Prostate gland (tissue), 2 donors: ENCODE data around the gene GABPB2. TPM values are rescaled to one million over a fixed set of nuclear protein-coding genes. Genes with fewer than 3 reads are reported as not detected.
A peak's percentile ranks its signal among the peaks of the same experiment; 100 is the strongest.

Experiments used
- DNase-seq: peaks from one replicate; pipeline ENCODE4 v3.0.0-alpha.2; 2019; ENCODE audit warnings: low spot score
- H3K27ac ChIP-seq, 2 donors: fragments of 200-600 bp; sonication (generic); 2 replicates each; pipeline ENCODE4 v1.5.1; 2017 to 2019
- H3K27me3 ChIP-seq: fragments of 200-600 bp; sonication (generic); replicated peaks from 2 replicates; pipeline ENCODE4 v1.5.1; 2019; ENCODE audit not compliant: insufficient read depth
- H3K36me3 ChIP-seq, 2 donors: fragments of 200-600 bp; sonication (generic); 1 replicate in 1 of 2; 2 replicates in 1 of 2; pipeline versions ENCODE4 v1.5.1 to v1.8.1; 2017 to 2019
- H3K4me1 ChIP-seq: fragments of 200-600 bp; sonication (generic); replicated peaks from 2 replicates; pipeline ENCODE4 v1.5.1; 2019
- H3K4me3 ChIP-seq, 2 donors: fragments of 200-600 bp; sonication (generic); 2 replicates each; pipeline ENCODE4 v1.5.1; 2017 to 2019
- H3K9me3 ChIP-seq: fragments of 200-600 bp; sonication (generic); 2 replicates; pipeline ENCODE4 v1.5.1; 2017
- CTCF ChIP-seq, 4 experiments: fragments of 200-600 bp in 2 of 4; fragments of 450-650 bp in 2 of 4; sonication (generic) in 2 of 4; IDR thresholded peaks; 1 replicate in 3 of 4; 2 replicates in 1 of 4; pipeline ENCODE4 v1.5.1; 2016 to 2019; ENCODE audit warnings: antibody characterized with exemption in 4 of 4, mild to moderate bottlenecking in 2 of 4, moderate library complexity in 2 of 4
- POLR2A ChIP-seq: fragments of 450-650 bp; IDR thresholded peaks from one replicate; pipeline ENCODE4 v1.6.1; 2016; ENCODE audit warnings: antibody characterized with exemption, mild to moderate bottlenecking
- POLR2AphosphoS5 ChIP-seq: sonication (generic); formaldehyde crosslinking; IDR thresholded peaks from one replicate; pipeline ENCODE4 v1.6.1; 2017; ENCODE audit warnings: antibody characterized with exemption
- WGBS: methylation state at CpG from one replicate; pipeline ENCODE4 v1.1.5; 2018; 5-methylcytosine and 5-hydroxymethylcytosine counted together
- intact Hi-C: fragments of 100-400 bp; cut with DNase I; formaldehyde crosslinking; loops from one replicate; pipeline ENCODE4 v1.14.2; 2022
- total RNA-seq, 2 donors: library from RNA; depleted of rRNA; stranded (reverse); fragments of >200 nt; gene quantifications; one replicate each; pipeline ENCODE4 v1.1.0, GENCODE V29; 2016

GABPB2 gene
- total RNA-seq, 2 donors from 2014 or later = 14.7 to 23.5 TPM

DNA sequence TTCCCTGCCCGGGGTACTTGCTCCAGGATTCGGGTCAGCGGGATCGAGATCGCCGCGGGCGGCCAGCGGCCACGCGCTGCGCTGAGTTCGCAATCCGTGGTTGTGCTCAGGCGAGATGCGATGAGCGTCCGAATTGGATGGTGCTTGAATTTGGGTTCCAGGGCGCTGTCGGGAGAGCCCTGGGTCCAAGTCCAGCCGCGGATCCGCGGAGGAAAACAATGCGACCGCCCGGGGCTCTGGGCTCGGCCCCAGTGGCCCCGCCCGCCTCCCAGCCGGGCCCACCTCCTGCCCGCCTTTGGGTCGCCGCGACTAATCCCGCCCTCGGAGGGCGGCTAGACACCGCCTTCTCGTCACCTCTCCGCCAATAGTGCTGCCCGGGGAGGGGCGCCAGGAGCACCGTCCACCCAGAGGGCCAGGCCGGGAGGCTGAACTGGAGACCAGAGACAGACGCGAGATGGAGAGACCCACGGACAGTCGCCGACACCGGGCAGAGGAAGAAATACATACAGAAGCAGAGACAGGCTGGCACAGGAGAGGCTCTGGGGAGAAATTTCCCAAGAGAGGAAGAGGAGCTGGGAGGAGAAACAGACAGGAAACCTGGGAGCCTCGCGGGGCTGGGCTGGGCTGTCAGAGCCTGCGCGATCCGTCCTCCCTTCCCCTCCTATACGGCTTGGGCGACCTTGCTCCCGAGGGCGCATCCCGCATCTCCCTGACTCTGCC lies 76.0 kb downstream of the GABPB2 start, which contains the start of gene SEMA6C:
Gene SEMA6C (minus strand): TSS at position 220 of the 720 bp plus-strand sequence. CDS start 4,010 bp downstream, outside the sequence.
- Histone ChIP-seq H3K4me1 (no peaks in the 10 kb centered on the region), H3K9me3 (no peaks in the 10 kb centered on the region), H3K4me3 (peak within 1 kb of the TSS; percentile 62 to 75), H3K27ac (peak within 1 kb of the TSS; percentile 59 to 68), H3K36me3 (no peaks in the 10 kb centered on the region), H3K27me3 (no peaks in the 10 kb centered on the region)
- under 1% methylated on average over 31 of the region's 61 CpGs for WGBS
- intact Hi-C loops = loop anchor here (5.0 kb wide), 1 partner anchor 79 kb away; no protein-coding TSS in a partner anchor
- peak; percentile 94 for DNase-seq
- peak; percentile 90 for TF ChIP-seq POLR2A
- peak in 1 of 4 experiments; percentile 22 for TF ChIP-seq CTCF (IDR thresholded peaks at IDR 0.05)
- peak; percentile 95 for TF ChIP-seq POLR2AphosphoS5

- H3K4me1 ChIP-seq = no peaks in the 10 kb centered on the region
- H3K27ac ChIP-seq = peak overlapping the region; percentile 59 to 68
- no peaks in the 10 kb centered on the region for H3K9me3 ChIP-seq
- 20% methylated on average over 7 of the region's 7 CpGs for WGBS
- no peak for TF ChIP-seq POLR2A
- TF ChIP-seq CTCF (IDR thresholded peaks at IDR 0.05) = no peak
- no peak for TF ChIP-seq POLR2AphosphoS5
- H3K4me3 ChIP-seq = peak overlapping the region; percentile 62 to 75
- no peaks in the 10 kb centered on the region for H3K27me3 ChIP-seq
- intact Hi-C loops = loop anchor here (5.0 kb wide), 1 partner anchor 80 kb away; no protein-coding TSS in a partner anchor
- no peaks in the 10 kb centered on the region for H3K36me3 ChIP-seq
- no peak for DNase-seq
These were observed 76.6 kb downstream of the GABPB2 start for GRCh38 chr1:151147132-151147503.

DNA sequence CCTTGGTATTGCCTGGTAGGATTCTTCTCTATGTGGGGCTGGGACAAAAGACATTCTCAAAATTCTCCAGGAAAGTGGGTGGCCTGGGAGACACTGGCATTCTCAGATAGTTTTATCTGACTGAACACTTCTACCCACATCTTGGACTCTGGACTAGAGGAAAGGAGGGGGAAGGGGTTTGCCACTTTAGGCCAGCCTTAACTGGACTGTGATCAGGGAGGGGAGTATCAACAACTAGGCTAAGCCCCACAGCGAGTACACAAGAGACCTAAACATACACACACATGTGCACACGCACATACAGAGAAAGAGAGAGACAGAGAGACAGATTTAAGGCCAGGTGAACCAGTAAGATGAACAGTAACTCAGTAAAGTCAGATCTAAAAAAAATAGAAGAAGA lies 77.1 kb downstream of the GABPB2 start:
- no peak for DNase-seq
- Histone ChIP-seq H3K36me3 (no peaks in the 10 kb centered on the region), H3K9me3 (no peaks in the 10 kb centered on the region), H3K27ac (no peak overlapping the region), H3K4me1 (no peaks in the 10 kb centered on the region), H3K27me3 (no peaks in the 10 kb centered on the region), H3K4me3 (no peak overlapping the region)
- WGBS = 96% methylated on average over 2 of the region's 2 CpGs
- intact Hi-C loops = loop anchor here (5.0 kb wide), 1 partner anchor 80 kb away; no protein-coding TSS in a partner anchor
- TF ChIP-seq POLR2AphosphoS5 = no peak

DNA sequence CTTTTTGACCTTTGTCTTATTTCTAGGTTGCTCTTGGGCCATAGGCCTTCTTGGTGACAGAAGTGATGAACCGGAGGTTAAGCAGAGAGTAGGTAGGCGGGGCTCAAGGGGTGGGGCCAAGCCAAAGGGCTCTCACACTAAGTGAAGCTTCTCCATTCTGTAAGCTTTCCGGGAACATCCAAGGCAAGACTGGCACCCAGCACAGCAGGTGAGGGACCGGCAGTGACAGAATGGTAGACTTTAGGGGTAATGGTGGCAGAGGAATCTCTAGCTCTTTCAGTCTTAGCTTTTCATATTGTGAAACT lies 85.9 kb downstream of the GABPB2 start, which contains the start of gene TNFAIP8L2:
Gene TNFAIP8L2 (plus strand): TSS at position 135 of the 305 bp plus-strand sequence. CDS start 2,049 bp downstream, outside the sequence.
- intact Hi-C loops = loop anchor here (5.0 kb wide), 2 partner anchors 54 to 134 kb away; no protein-coding TSS in a partner anchor
- Histone ChIP-seq H3K36me3 (peaks cover 0 to 8% of the 10 kb centered on the region in 2 donors), H3K4me3 (peak within 1 kb of the TSS; percentile 3 to 9), H3K27me3 (no peaks in the 10 kb centered on the region), H3K4me1 (no peaks in the 10 kb centered on the region), H3K9me3 (no peaks in the 10 kb centered on the region), H3K27ac (no peak within 1 kb of the TSS)
- WGBS = 64% methylated on average over 4 of the region's 4 CpGs
- no peak for DNase-seq
- TF ChIP-seq POLR2A = no peak
- TF ChIP-seq POLR2AphosphoS5 = no peak
- TF ChIP-seq CTCF (IDR thresholded peaks at IDR 0.05) = no peak

DNA sequence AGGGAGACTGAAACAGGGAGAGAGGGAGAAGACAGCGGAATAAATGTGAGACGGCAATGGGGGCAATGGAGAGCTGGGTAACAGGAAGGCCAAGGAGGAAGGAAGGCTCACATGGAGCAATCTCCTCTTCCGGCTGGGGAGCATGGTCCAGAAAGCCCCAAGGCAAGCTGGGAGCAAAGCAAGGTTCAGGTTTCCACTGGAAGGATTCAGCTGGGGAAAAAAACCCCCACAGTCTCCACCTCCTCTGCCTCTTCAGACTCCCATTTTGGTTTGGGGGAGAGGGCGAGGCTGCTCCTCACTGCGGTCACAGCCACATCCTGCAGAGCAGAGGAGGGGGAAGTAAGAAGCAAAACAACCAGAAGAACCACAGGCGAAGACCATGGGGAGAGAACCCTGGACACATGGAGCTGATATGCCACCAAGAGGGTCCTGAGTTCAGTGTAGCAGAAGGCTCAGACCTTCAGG lies 86.5 kb downstream of the GABPB2 start:
- intact Hi-C loops = loop anchor here (5.0 kb wide), 2 partner anchors 55 to 135 kb away; no protein-coding TSS in a partner anchor
- DNase-seq = no peak
- TF ChIP-seq CTCF (IDR thresholded peaks at IDR 0.05) = no peak
- TF ChIP-seq POLR2A = no peak
- no peak for TF ChIP-seq POLR2AphosphoS5
- H3K27me3 ChIP-seq = no peaks in the 10 kb centered on the region
- peaks cover 0 to 8% of the 10 kb centered on the region in 2 donors for H3K36me3 ChIP-seq
- WGBS = 81% methylated on average over 6 of the region's 6 CpGs
- no peak overlapping the region for H3K27ac ChIP-seq
- no peaks in the 10 kb centered on the region for H3K4me1 ChIP-seq
- no peaks in the 10 kb centered on the region for H3K9me3 ChIP-seq
- H3K4me3 ChIP-seq = peak overlapping the region in 1 of 2 donors; percentile 9
